Measurements from ENCODE around the gene NUFIP2.

NUFIP2 gene

DNA sequence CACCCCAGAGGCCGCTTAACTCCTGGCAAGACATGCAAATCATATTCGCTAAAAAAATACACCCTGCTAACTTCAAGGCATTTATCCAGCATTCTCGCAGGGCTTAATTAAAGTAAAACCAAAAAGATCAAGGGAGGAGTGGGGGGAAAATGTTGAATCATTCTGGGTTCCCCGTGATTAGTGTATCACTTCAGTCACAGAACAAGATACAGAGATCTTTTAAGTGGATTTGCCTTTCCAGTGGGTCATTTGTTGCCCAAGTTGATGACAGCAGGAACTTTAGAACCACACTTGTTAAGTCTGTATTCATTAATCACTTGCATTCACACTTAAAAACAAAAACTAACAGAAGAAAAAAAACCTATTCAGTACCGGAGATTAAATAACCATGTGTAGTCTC lies 30.0 kb downstream of the NUFIP2 start:
- DNase-seq (ENCODE audit: low read depth, low spot score) = no peak
- H3K36me3 ChIP-seq (ENCODE audit: insufficient read depth, low read length) = peaks cover 88% of the 10 kb centered on the region
- H3K9me3 ChIP-seq (ENCODE audit: low read depth, low read length) = no peaks in the 10 kb centered on the region
- no peak overlapping the region for H3K4me3 ChIP-seq
- no peak overlapping the region for H3K9ac ChIP-seq (ENCODE audit: insufficient read length)
- H3K27ac ChIP-seq = peak overlapping the region; percentile 63; the same call in 1 of the 2 replicates
- TF ChIP-seq POLR2AphosphoS5 (IDR thresholded peaks at IDR 0.05; ENCODE audit: borderline replicate concordance, low read depth, low read length) = no peak
- TF ChIP-seq EZH2 (IDR thresholded peaks at IDR 0.05) = no peak
- no peak for TF ChIP-seq FOXP2 (optimal IDR thresholded peaks at IDR 0.05; ENCODE audit: control extremely low read depth, extremely low read length, insufficient read depth)

GRCh38 chr17:29257756-29258155 lies 36.2 kb downstream of the NUFIP2 start:
- DNase-seq (ENCODE audit: low read depth, low spot score) = no peak
- peak overlapping the region; percentile 28; the same call in 1 of the 2 replicates for H3K27ac ChIP-seq
- TF ChIP-seq POLR2AphosphoS5 (IDR thresholded peaks at IDR 0.05; ENCODE audit: borderline replicate concordance, low read depth, low read length) (no peak), FOXP2 (optimal IDR thresholded peaks at IDR 0.05; ENCODE audit: control extremely low read depth, extremely low read length, insufficient read depth) (no peak), EZH2 (IDR thresholded peaks at IDR 0.05) (no peak)
- H3K9ac ChIP-seq (ENCODE audit: insufficient read length) = no peak overlapping the region
- no peaks in the 10 kb centered on the region for H3K9me3 ChIP-seq (ENCODE audit: low read depth, low read length)
- H3K4me3 ChIP-seq = no peak overlapping the region
- peaks cover 68% of the 10 kb centered on the region for H3K36me3 ChIP-seq (ENCODE audit: insufficient read depth, low read length)

DNA sequence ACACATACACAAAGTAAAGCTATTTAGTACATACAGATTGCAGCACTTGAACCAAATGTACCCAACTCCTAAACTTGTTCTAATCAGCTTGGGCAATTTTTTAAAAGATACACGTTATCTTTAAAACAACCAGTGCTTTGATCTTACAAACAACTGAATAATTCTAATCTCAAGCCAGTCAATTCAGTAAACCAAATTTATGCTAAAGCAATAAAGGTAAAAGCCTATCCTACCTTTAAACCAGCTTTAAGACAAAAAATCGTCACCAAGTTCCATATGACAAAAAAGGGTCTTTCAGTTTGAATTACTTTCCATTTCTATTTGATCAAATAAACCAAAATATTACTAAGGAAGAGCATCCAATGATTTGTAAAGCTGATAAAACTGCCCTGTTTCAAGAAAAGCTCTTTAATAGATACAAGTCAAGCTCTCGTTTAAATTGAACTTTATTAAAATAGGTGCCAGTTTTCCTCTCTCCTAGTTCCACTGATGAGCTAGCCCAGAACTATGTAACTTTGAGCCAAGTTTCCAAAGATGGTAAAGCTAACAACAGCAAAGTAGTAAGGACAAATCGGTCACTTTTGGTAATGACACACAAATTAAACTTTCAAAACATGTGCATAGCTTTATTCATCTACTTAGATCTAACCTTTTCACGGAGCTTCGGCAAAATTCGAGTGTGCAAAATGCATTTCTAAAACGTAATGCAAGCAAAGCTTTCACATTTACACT lies 37.0 kb downstream of the NUFIP2 start:
- H3K27ac ChIP-seq = no peak overlapping the region
- TF ChIP-seq EZH2 (IDR thresholded peaks at IDR 0.05) (no peak), FOXP2 (optimal IDR thresholded peaks at IDR 0.05; ENCODE audit: control extremely low read depth, extremely low read length, insufficient read depth) (no peak), POLR2AphosphoS5 (IDR thresholded peaks at IDR 0.05; ENCODE audit: borderline replicate concordance, low read depth, low read length) (no peak)

GRCh38 chr17:29255926-29256522 lies 37.9 kb downstream of the NUFIP2 start:
- H3K27ac ChIP-seq = peak overlapping the region; percentile 21; the same call in 1 of the 2 replicates
- H3K36me3 ChIP-seq (ENCODE audit: insufficient read depth, low read length) = peaks cover 52% of the 10 kb centered on the region
- no peak for DNase-seq (ENCODE audit: low read depth, low spot score)
- no peak overlapping the region for H3K4me3 ChIP-seq
- H3K9me3 ChIP-seq (ENCODE audit: low read depth, low read length) = no peaks in the 10 kb centered on the region
- H3K9ac ChIP-seq (ENCODE audit: insufficient read length) = no peak overlapping the region
- TF ChIP-seq FOXP2 (optimal IDR thresholded peaks at IDR 0.05; ENCODE audit: control extremely low read depth, extremely low read length, insufficient read depth) = no peak
- no peak for TF ChIP-seq POLR2AphosphoS5 (IDR thresholded peaks at IDR 0.05; ENCODE audit: borderline replicate concordance, low read depth, low read length)
- TF ChIP-seq EZH2 (IDR thresholded peaks at IDR 0.05) = no peak

More for the DNA sequence above, 37.0 kb downstream of the NUFIP2 start:
- no peaks in the 10 kb centered on the region for H3K9me3 ChIP-seq (ENCODE audit: low read depth, low read length)
- no peak overlapping the region for H3K4me3 ChIP-seq
- peaks cover 61% of the 10 kb centered on the region for H3K36me3 ChIP-seq (ENCODE audit: insufficient read depth, low read length)
- no peak for DNase-seq (ENCODE audit: low read depth, low spot score)
- no peak overlapping the region for H3K9ac ChIP-seq (ENCODE audit: insufficient read length)

DNA sequence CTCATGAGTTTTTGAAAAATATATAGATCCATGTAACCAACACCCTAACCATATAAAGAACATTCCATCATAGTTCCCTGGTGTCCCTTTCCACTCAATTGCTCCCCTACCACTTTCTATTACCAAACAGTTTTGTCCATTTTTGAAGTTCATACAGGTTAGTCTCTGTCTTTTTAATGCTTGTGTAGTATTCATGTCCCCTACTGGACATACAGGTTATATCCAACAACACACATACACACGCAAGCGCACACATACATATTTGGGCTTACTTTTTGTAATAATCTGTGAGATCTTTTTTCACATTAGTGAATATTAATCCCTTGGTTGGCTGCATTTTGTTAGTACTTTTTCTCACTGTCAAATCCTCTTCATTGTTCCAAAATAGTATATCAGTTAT lies 40.9 kb downstream of the NUFIP2 start:
- H3K4me3 ChIP-seq = no peak overlapping the region
- H3K9me3 ChIP-seq (ENCODE audit: low read depth, low read length) = no peaks in the 10 kb centered on the region
- peak overlapping the region; percentile 72; the same call in 1 of the 2 replicates for H3K27ac ChIP-seq
- H3K9ac ChIP-seq (ENCODE audit: insufficient read length) = no peak overlapping the region
- no peak for TF ChIP-seq POLR2AphosphoS5 (IDR thresholded peaks at IDR 0.05; ENCODE audit: borderline replicate concordance, low read depth, low read length)
- TF ChIP-seq EZH2 (IDR thresholded peaks at IDR 0.05) = no peak
- TF ChIP-seq FOXP2 (optimal IDR thresholded peaks at IDR 0.05; ENCODE audit: control extremely low read depth, extremely low read length, insufficient read depth) = no peak
- no peak for DNase-seq (ENCODE audit: low read depth, low spot score)
- H3K36me3 ChIP-seq (ENCODE audit: insufficient read depth, low read length) = peaks cover 22% of the 10 kb centered on the region

GRCh38 chr17:29252101-29252791 lies 41.7 kb downstream of the NUFIP2 start:
- H3K27ac ChIP-seq = peak overlapping the region; percentile 72; the same call in 1 of the 2 replicates
- no peak overlapping the region for H3K9ac ChIP-seq (ENCODE audit: insufficient read length)
- H3K36me3 ChIP-seq (ENCODE audit: insufficient read depth, low read length) = peaks cover 14% of the 10 kb centered on the region
- no peak; the same call in 1 of the 2 replicates for TF ChIP-seq POLR2AphosphoS5 (IDR thresholded peaks at IDR 0.05; ENCODE audit: borderline replicate concordance, low read depth, low read length)
- no peak for TF ChIP-seq FOXP2 (optimal IDR thresholded peaks at IDR 0.05; ENCODE audit: control extremely low read depth, extremely low read length, insufficient read depth)
- no peak for TF ChIP-seq EZH2 (IDR thresholded peaks at IDR 0.05)
- no peak overlapping the region for H3K4me3 ChIP-seq
- no peaks in the 10 kb centered on the region for H3K9me3 ChIP-seq (ENCODE audit: low read depth, low read length)
- peak; percentile 24 for DNase-seq (ENCODE audit: low read depth, low spot score)

- no peaks in the 10 kb centered on the region for H3K9me3 ChIP-seq (ENCODE audit: low read depth, low read length)
- no peak overlapping the region for H3K4me3 ChIP-seq
- peaks cover 9% of the 10 kb centered on the region for H3K36me3 ChIP-seq (ENCODE audit: insufficient read depth, low read length)
- no peak for TF ChIP-seq FOXP2 (optimal IDR thresholded peaks at IDR 0.05; ENCODE audit: control extremely low read depth, extremely low read length, insufficient read depth)
- TF ChIP-seq EZH2 (IDR thresholded peaks at IDR 0.05) = no peak
- no peak for TF ChIP-seq POLR2AphosphoS5 (IDR thresholded peaks at IDR 0.05; ENCODE audit: borderline replicate concordance, low read depth, low read length)
- H3K9ac ChIP-seq (ENCODE audit: insufficient read length) = no peak overlapping the region
- H3K27ac ChIP-seq = no peak overlapping the region
- no peak for DNase-seq (ENCODE audit: low read depth, low spot score)
These were observed 42.8 kb downstream of the NUFIP2 start for GRCh38 chr17:29251184-29251583.

- no peak for DNase-seq (ENCODE audit: low read depth, low spot score)
- Histone ChIP-seq H3K9ac (ENCODE audit: insufficient read length) (no peak overlapping the region), H3K9me3 (ENCODE audit: low read depth, low read length) (no peaks in the 10 kb centered on the region), H3K27ac (no peak overlapping the region), H3K36me3 (ENCODE audit: insufficient read depth, low read length) (peaks cover 4% of the 10 kb centered on the region), H3K4me3 (no peak overlapping the region)
- no peak for TF ChIP-seq EZH2 (IDR thresholded peaks at IDR 0.05)
- no peak for TF ChIP-seq POLR2AphosphoS5 (IDR thresholded peaks at IDR 0.05; ENCODE audit: borderline replicate concordance, low read depth, low read length)
- TF ChIP-seq FOXP2 (optimal IDR thresholded peaks at IDR 0.05; ENCODE audit: control extremely low read depth, extremely low read length, insufficient read depth) = no peak
These were observed 43.3 kb downstream of the NUFIP2 start for GRCh38 chr17:29250666-29251065.

All from SK-N-MC (cell line).